Osteocyte (in vitro differentiated cells): ENCODE data around the gene EPN1. TPM values are rescaled to one million over a fixed set of nuclear protein-coding genes. Genes with fewer than 3 reads are reported as not detected.

ENCODE experiments used
- DNase-seq: peaks from one replicate; pipeline ENCODE4 v3.0.0; 2021; ENCODE audit warnings: mixed read lengths; ENCODE audit not compliant: unreplicated experiment; ENCODE audit errors: extremely low spot score
- H3K27ac Mint-ChIP-seq: one replicate; pipeline ENCODE4 v1.8.0; 2021; ENCODE audit warnings: mild to moderate bottlenecking, mixed read lengths; ENCODE audit not compliant: unreplicated experiment
- H3K27me3 Mint-ChIP-seq: one replicate; pipeline ENCODE4 v1.8.0; 2021; ENCODE audit warnings: mixed read lengths; ENCODE audit not compliant: unreplicated experiment
- H3K36me3 Mint-ChIP-seq: one replicate; pipeline ENCODE4 v1.8.0; 2021; ENCODE audit warnings: mixed read lengths; ENCODE audit not compliant: unreplicated experiment
- H3K4me1 Mint-ChIP-seq: one replicate; pipeline ENCODE4 v1.8.0; 2021; ENCODE audit warnings: mixed read lengths; ENCODE audit not compliant: unreplicated experiment
- H3K4me3 Mint-ChIP-seq: one replicate; pipeline ENCODE4 v1.8.0; 2021; ENCODE audit warnings: mild to moderate bottlenecking, moderate library complexity, mixed read lengths; ENCODE audit not compliant: unreplicated experiment
- H3K9me3 Mint-ChIP-seq: one replicate; pipeline ENCODE4 v1.8.0; 2021; ENCODE audit warnings: mixed read lengths; ENCODE audit not compliant: unreplicated experiment
- total RNA-seq: library from RNA; stranded (reverse); gene quantifications from 2 replicates; pipeline ENCODE4 v1.2.1, GENCODE V29; 2021
- TF ChIP-seq, protein P1 (sequence below): fragments of 200-600 bp; sonication (generic); IDR thresholded peaks from 2 replicates; pipeline ENCODE4 v1.5.0; 2021; ENCODE audit warnings: antibody characterized with exemption, mild to moderate bottlenecking, moderate library complexity

EPN1 gene
- total RNA-seq, 1 donor from 2014 or later, result 142 TPM

DNA sequence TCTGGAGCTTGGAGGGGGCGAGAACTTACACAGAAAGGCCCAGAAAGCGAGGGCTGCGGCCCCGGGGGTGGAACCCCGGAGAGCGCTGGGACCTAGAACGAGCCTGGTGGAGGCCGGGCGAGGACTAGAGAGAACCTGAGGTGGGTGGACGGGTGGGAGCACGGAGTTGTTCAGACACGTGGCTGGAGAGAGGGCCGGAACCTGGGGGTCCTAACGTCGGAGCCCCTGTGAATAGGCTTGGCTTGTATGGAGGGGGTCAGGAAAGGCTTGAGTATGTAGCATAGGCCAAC is 31.2 kb upstream of the EPN1 start:
- peaks cover 57% of the 10 kb centered on the region for H3K4me1 Mint-ChIP-seq
- DNase-seq, result no peak
- no peaks in the 10 kb centered on the region for H3K27me3 Mint-ChIP-seq
- H3K36me3 Mint-ChIP-seq, result peaks cover 7% of the 10 kb centered on the region
- no peaks in the 10 kb centered on the region for H3K9me3 Mint-ChIP-seq
- TF ChIP-seq, protein P1, sequence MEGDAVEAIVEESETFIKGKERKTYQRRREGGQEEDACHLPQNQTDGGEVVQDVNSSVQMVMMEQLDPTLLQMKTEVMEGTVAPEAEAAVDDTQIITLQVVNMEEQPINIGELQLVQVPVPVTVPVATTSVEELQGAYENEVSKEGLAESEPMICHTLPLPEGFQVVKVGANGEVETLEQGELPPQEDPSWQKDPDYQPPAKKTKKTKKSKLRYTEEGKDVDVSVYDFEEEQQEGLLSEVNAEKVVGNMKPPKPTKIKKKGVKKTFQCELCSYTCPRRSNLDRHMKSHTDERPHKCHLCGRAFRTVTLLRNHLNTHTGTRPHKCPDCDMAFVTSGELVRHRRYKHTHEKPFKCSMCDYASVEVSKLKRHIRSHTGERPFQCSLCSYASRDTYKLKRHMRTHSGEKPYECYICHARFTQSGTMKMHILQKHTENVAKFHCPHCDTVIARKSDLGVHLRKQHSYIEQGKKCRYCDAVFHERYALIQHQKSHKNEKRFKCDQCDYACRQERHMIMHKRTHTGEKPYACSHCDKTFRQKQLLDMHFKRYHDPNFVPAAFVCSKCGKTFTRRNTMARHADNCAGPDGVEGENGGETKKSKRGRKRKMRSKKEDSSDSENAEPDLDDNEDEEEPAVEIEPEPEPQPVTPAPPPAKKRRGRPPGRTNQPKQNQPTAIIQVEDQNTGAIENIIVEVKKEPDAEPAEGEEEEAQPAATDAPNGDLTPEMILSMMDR, result no peak
- peak overlapping the region; percentile 93 for H3K4me3 Mint-ChIP-seq
- peak overlapping the region; percentile 78 for H3K27ac Mint-ChIP-seq

DNA sequence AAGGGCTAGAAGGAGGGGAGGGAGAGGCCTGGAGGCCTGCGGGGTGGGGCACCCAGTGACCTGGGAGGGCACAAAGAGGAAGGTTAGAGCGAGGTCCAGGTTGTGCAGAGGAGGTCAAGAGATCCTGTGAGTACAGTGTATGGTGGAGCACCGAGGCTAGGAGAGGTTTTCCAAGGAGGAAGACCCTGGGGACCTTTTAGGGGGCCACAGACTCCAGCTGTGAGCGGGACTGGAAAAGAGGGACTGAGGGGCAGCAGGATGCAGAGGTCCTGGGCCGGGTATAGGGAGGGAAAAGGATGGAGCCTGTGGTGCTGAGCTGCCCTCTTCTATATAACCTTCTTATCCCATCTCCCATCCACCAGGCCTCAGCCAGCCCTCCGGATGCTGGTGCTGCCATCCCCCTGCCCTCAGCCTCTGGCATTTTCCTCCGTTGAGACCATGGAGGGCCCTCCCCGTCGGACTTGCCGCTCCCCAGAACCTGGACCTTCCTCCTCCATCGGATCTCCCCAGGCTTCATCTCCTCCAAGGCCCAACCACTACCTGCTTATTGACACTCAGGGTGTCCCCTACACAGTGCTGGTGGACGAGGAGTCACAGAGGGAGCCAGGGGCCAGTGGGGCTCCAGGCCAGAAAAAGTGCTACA is 30.7 kb upstream of the EPN1 start:
- TF ChIP-seq, protein P1, result no peak
- peaks cover 4% of the 10 kb centered on the region for H3K36me3 Mint-ChIP-seq
- no peak for DNase-seq
- peak overlapping the region; percentile 78 for H3K27ac Mint-ChIP-seq
- peak overlapping the region; percentile 93 for H3K4me3 Mint-ChIP-seq
- no peaks in the 10 kb centered on the region for H3K9me3 Mint-ChIP-seq
- H3K4me1 Mint-ChIP-seq, result peaks cover 55% of the 10 kb centered on the region
- no peaks in the 10 kb centered on the region for H3K27me3 Mint-ChIP-seq

DNA sequence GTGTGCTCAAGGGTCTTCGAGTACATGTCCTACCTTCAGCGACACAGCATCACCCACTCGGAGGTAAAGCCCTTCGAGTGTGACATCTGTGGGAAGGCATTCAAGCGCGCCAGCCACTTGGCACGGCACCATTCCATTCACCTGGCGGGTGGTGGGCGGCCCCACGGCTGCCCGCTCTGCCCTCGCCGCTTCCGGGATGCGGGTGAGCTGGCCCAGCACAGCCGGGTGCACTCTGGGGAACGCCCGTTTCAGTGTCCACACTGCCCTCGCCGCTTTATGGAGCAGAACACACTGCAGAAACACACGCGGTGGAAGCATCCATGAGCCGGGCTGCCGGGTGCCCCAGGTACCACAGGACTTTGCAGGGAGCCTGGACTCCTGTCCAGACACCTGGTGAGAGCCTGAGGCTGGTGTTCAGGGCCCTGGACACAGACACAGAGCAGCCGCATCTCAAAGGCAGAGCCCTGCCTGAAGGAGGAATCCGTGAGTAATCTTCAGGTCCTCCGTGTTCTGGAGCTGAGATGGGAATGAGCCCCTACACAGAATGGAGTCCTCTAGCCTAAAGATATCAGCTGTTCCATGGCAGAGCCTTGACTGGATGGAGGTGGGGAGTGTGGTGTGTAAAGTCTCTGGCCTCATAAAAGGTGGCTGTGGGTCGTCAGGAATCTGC is 30.0 kb upstream of the EPN1 start:
- no peaks in the 10 kb centered on the region for H3K9me3 Mint-ChIP-seq
- TF ChIP-seq, protein P1, result no peak
- H3K4me3 Mint-ChIP-seq, result peak overlapping the region; percentile 93
- peaks cover 4% of the 10 kb centered on the region for H3K36me3 Mint-ChIP-seq
- H3K27ac Mint-ChIP-seq, result no peak overlapping the region
- peaks cover 54% of the 10 kb centered on the region for H3K4me1 Mint-ChIP-seq
- DNase-seq, result no peak
- no peaks in the 10 kb centered on the region for H3K27me3 Mint-ChIP-seq

DNA sequence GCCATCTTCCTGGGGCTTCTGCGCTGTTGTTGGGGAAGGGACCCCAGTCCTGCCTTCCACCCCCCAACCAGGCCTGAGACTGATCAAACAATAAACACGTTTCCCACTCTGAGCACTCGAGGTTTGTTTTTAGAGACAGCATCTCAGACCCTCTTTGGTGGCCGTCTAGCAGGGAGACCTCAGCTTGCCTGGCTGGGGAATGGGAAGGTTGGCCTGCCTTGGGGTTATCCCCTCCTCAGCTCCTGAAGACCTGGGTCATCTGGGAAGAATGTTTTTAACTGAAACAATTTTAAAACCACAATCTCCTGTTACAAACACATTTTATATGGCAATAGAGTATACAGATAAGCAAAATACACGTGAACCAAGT is 29.5 kb upstream of the EPN1 start:
- DNase-seq, result no peak
- H3K4me1 Mint-ChIP-seq, result peaks cover 54% of the 10 kb centered on the region
- H3K27me3 Mint-ChIP-seq, result no peaks in the 10 kb centered on the region
- TF ChIP-seq, protein P1, result no peak
- H3K36me3 Mint-ChIP-seq, result peaks cover 9% of the 10 kb centered on the region
- peak overlapping the region; percentile 33 for H3K4me3 Mint-ChIP-seq
- H3K27ac Mint-ChIP-seq, result no peak overlapping the region
- no peaks in the 10 kb centered on the region for H3K9me3 Mint-ChIP-seq

DNA sequence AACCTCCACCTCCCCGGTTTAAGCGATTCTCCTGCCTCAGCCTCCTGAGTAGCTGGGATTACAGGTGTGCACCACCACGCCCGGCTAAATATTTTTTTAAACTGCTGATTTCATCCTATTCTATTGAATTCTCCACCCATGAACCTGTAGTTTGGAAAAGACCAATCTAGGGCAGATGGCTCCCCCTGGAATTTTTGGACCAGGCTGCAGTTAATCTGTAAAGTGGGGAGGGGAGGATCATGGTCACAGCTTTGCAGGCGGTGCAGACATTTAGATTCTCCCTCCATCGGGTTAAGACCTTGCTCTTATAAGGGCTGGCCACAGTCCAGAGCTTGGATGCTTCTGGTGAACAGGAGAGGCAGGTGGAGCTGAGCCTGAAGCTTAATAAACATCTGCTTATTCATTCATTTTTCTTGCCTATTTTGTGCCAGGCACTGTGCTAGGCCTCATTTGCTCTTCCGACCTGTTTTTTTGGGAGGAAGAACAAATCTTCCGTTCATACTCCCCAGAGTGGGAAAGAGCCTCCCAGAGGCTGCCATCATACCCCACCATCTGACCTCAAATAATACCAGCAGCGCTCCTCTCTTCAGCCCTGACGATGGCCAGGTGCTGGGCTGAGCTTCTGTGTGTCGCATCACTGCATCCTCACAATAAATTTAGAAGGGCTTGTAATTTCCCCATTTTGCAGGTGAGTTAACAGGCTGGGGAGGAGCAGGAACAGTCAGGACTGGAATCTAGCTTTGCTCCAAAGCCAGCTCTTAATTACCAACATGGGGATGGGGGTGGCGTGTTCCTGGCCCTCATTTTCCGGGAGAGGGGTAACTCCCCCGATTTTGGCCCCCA is 27.9 kb upstream of the EPN1 start:
- Mint-ChIP-seq H3K27ac (peak overlapping the region; percentile 80), H3K36me3 (peaks cover 14% of the 10 kb centered on the region), H3K27me3 (no peaks in the 10 kb centered on the region), H3K4me3 (peak overlapping the region; percentile 87), H3K4me1 (peaks cover 53% of the 10 kb centered on the region), H3K9me3 (no peaks in the 10 kb centered on the region)
- TF ChIP-seq, protein P1, result no peak
- DNase-seq, result no peak
